ENCODE measurements around the gene CAMK1D. TPM values are rescaled to one million over a fixed set of nuclear protein-coding genes. Genes with fewer than 3 reads are reported as not detected.

CAMK1D gene
- total RNA-seq, 1 experiment from 2014 or later = 6.0 TPM

DNA sequence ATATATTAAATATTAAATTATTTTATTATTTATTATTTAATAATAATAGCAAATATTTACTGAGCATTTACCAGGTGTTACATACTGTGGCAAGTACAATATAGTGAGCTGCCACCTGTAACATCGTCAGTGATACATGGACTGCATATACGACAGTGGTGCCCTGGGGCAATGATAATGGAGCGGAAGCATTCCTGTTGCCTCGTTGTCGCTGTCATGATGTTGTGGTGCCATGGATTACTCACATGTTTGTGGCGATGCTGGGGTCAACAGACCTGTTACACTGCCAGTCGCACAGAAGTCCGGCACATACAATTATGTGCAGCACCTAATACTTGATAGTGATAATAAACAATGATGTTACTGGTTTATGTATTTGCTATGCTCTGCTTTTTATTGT, 20.6 kb downstream of the CAMK1D start:
- POLR2A ChIA-PET (ENCODE audit: unreplicated experiment) = no interaction called here
- no TSS peak for BruUV-seq (replicated peaks)

GRCh38 chr10:12372846-12373245, 23.5 kb downstream of the CAMK1D start:
- Histone ChIP-seq H4K20me1 (ENCODE audit: insufficient read depth) (no peaks in the 10 kb centered on the region; the same call in 1 of the 2 replicates), H3K27ac (no peak overlapping the region), H3K9me2 (ENCODE audit: insufficient read depth) (no peaks in the 10 kb centered on the region), H3K4me1 (replicated peaks; ENCODE audit: insufficient read depth) (no peaks in the 10 kb centered on the region), H3K4me2 (no peak overlapping the region), H3K9me3 (ENCODE audit: insufficient read depth, low read depth) (no peaks in the 10 kb centered on the region), H3K27me3 (ENCODE audit: insufficient read depth, low read depth) (no peaks in the 10 kb centered on the region), H2AFZ (no peak overlapping the region), H3K4me3 (no peak overlapping the region), H3K36me3 (ENCODE audit: low read depth) (no peaks in the 10 kb centered on the region), H3K79me2 (ENCODE audit: low read depth) (peaks cover 4% of the 10 kb centered on the region; the same call in 1 of the 2 replicates), H3F3A (ENCODE audit: insufficient read depth, low read depth) (no peaks in the 10 kb centered on the region)
- no peak for DNase-seq
- ChIA-PET POLR2A (ENCODE audit: unreplicated experiment) (no interaction called here), CTCF (no interaction called here)
- TF ChIP-seq EZH2 (IDR thresholded peaks at IDR 0.05; ENCODE audit: low read depth) = no peak
- no peak for TF ChIP-seq CTCF (conservative IDR thresholded peaks at IDR 0.05)
- no TSS peak for BruUV-seq (replicated peaks)
- intact Hi-C loops (cut with micrococcal nuclease; ENCODE audit: unreplicated experiment) = no loop called here

More for the DNA sequence above, 20.6 kb downstream of the CAMK1D start:
- Histone ChIP-seq H3K27ac (no peak overlapping the region), H3K36me3 (ENCODE audit: low read depth) (no peaks in the 10 kb centered on the region), H2AFZ (no peak overlapping the region), H3K79me2 (ENCODE audit: low read depth) (peaks cover 4% of the 10 kb centered on the region; the same call in 1 of the 2 replicates), H3K27me3 (ENCODE audit: insufficient read depth, low read depth) (no peaks in the 10 kb centered on the region), H3K4me1 (replicated peaks; ENCODE audit: insufficient read depth) (no peaks in the 10 kb centered on the region), H4K20me1 (ENCODE audit: insufficient read depth) (no peaks in the 10 kb centered on the region), H3K9me3 (ENCODE audit: insufficient read depth, low read depth) (no peaks in the 10 kb centered on the region), H3K4me2 (no peak overlapping the region), H3K9me2 (ENCODE audit: insufficient read depth) (no peaks in the 10 kb centered on the region), H3K4me3 (no peak overlapping the region), H3F3A (ENCODE audit: insufficient read depth, low read depth) (no peaks in the 10 kb centered on the region)
- no peak for DNase-seq
- no peak for TF ChIP-seq EZH2 (IDR thresholded peaks at IDR 0.05; ENCODE audit: low read depth)
- TF ChIP-seq CTCF (conservative IDR thresholded peaks at IDR 0.05) = no peak
- intact Hi-C loops (cut with micrococcal nuclease; ENCODE audit: unreplicated experiment) = no loop called here
- CTCF ChIA-PET = no interaction called here

DNA sequence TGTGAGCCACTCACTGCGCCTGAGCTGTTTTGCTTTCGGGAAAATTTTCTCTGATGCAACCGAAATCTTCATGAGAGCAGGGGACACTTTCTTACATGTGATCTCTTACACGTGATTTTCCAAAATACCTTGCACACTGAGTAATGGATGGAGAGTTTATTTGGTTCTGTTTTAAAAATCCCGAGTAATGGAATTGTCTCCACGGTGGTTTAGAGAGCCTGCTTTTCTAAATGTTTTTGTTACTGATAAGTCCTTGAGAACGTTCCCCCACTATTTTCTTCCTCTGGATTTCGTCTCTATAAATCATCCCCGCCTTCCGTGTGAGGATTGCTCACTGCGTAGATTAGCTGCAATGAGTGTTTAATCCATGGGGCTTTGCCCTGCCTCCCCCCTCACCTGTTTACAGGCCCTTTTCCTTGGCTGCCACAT, 25.7 kb downstream of the CAMK1D start:
- no peaks in the 10 kb centered on the region for H3F3A ChIP-seq (ENCODE audit: insufficient read depth, low read depth)
- POLR2A ChIA-PET (ENCODE audit: unreplicated experiment) = no interaction called here
- H3K9me3 ChIP-seq (ENCODE audit: insufficient read depth, low read depth) = no peaks in the 10 kb centered on the region
- no peaks in the 10 kb centered on the region for H3K9me2 ChIP-seq (ENCODE audit: insufficient read depth)
- no peak for DNase-seq
- no peak overlapping the region for H3K4me2 ChIP-seq
- H2AFZ ChIP-seq = no peak overlapping the region
- intact Hi-C loops (cut with micrococcal nuclease; ENCODE audit: unreplicated experiment) = no loop called here
- no peaks in the 10 kb centered on the region for H3K4me1 ChIP-seq (replicated peaks; ENCODE audit: insufficient read depth)
- TF ChIP-seq EZH2 (IDR thresholded peaks at IDR 0.05; ENCODE audit: low read depth) = no peak
- no peak for TF ChIP-seq CTCF (conservative IDR thresholded peaks at IDR 0.05)
- no peaks in the 10 kb centered on the region; the same call in 1 of the 2 replicates for H4K20me1 ChIP-seq (ENCODE audit: insufficient read depth)
- H3K4me3 ChIP-seq = no peak overlapping the region
- no peaks in the 10 kb centered on the region for H3K36me3 ChIP-seq (ENCODE audit: low read depth)
- no TSS peak for BruUV-seq (replicated peaks)
- CTCF ChIA-PET = no interaction called here
- H3K27ac ChIP-seq = no peak overlapping the region
- H3K79me2 ChIP-seq (ENCODE audit: low read depth) = no peaks in the 10 kb centered on the region
- H3K27me3 ChIP-seq (ENCODE audit: insufficient read depth, low read depth) = no peaks in the 10 kb centered on the region

All from PC-9 (cell line).